GM21423 (cell line): Measurements from ENCODE around the gene OTX2.

Source experiments
- ATAC-seq: cut with Tn5 transposase; IDR thresholded peaks from one replicate; pipeline ENCODE4 v1.9.1; 2021; ENCODE audit warnings: mild to moderate bottlenecking, moderate library complexity; ENCODE audit not compliant: unreplicated experiment

OTX2 gene

GRCh38 chr14:56812364-56813141 is 2.3 kb upstream of the OTX2 start:
- no peak for ATAC-seq

DNA sequence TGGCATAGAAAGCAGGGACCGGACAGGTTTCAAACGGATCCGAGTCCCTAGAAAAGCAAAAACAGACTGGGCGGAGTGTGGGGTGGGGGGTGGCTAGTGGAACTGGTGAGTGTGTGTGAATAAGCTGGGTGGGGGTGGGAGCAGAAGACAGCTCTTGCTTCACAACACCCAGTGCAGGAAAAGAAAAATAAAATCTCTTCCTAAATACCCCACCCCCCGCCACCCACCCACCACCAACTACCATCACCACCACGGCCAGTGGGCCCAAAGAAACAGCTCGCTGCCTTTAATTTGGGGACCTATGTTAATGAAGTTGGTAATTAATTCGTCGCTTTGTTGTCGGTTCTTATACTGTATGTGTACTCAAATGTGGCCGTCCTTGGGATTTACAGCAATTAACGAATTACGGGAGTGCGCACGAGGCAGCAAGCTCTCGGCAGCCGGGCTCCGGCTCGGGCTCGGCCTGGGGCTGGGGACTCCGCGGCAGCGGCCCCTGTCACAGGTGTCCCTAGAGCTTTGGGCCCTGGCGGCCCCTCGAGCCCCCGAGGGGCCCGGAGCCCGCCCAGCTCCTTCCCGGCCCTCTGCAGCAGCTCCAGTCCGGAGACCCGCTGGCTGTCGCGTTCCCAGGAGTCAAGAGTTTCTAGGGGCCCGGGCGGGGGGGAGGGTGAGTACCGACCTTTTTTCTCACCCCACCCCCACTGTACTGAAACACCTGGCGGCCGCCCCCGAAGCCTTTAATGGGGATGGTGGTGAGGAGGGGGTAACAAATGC is 1.5 kb upstream of the OTX2 start:
- ATAC-seq, result no peak

DNA sequence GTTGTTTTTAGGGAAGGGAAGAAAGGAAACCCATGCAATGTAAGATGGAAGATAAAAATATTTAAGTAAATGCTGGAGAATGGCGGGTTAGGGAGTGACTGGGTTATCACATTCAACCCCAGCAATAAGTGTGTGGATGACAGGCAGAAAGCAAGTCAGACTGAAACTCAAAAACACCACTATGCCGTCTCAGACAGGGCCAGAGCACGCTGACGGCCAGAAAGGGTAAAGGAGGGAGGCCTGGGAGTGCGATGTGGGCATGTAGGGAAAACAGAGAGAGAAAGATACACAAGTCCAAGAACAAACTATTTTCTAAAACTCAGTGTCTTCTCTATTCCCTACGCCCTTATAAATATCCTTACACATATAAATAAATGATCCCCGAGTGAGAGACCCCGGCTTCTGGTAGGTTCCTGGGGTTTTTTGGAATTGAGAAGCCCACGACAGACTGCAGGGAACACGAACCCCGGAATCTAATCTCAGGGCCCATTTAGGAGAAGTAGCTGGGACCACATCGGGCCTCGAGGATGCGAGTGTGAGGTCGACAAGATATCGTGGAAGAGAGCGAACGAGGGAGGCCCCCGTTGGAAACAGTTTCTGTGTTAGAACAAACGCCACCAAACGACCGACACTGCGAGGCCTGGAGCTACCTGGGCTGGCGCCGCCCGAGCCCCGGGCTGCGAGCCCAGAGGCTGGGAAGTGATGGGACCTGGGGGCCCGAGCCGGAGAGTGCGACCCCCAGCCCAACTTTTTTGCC is 735 bp upstream of the OTX2 start:
- ATAC-seq, result no peak

DNA sequence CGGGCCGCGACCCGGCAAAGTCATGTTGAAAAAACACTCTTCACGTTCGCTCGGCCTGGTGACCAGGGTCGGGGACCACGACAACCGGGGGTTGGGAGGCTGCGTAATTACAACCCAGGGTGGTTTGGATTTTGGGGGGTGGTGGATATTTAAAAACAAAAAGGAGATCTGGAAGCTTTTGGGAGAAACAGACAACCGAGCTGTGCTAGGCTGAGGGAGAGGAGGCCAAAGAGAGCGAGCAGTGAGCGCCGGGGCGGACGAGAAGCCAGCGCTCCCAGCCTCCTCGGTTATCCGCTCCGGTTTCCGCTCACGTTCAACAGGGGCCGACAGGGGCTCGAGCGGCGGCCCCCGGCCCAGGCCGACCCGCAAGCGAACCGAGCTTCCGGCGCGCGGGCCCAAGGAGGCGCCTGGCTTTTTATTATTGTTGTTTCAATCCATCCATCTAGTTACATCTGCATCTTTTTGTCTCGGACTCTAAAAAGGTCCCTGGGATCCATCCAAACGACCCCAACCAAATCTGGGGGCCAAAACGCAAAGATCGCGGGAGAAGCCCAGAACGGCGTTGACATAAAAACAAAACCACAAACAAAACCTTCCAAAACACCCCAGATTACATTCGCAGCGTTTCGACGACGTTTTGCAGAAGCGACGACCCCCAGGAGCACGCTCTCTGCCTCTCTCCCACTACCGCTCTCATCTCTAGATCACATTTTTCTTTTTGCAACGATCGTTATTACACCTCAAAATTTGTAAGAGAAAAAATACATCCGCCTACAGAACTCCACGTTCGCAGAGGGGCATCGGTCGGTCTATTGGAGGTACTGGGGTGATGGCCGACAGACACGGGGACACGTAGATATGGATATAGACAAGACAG is 771 bp downstream of the OTX2 start:
- ATAC-seq, result no peak

DNA sequence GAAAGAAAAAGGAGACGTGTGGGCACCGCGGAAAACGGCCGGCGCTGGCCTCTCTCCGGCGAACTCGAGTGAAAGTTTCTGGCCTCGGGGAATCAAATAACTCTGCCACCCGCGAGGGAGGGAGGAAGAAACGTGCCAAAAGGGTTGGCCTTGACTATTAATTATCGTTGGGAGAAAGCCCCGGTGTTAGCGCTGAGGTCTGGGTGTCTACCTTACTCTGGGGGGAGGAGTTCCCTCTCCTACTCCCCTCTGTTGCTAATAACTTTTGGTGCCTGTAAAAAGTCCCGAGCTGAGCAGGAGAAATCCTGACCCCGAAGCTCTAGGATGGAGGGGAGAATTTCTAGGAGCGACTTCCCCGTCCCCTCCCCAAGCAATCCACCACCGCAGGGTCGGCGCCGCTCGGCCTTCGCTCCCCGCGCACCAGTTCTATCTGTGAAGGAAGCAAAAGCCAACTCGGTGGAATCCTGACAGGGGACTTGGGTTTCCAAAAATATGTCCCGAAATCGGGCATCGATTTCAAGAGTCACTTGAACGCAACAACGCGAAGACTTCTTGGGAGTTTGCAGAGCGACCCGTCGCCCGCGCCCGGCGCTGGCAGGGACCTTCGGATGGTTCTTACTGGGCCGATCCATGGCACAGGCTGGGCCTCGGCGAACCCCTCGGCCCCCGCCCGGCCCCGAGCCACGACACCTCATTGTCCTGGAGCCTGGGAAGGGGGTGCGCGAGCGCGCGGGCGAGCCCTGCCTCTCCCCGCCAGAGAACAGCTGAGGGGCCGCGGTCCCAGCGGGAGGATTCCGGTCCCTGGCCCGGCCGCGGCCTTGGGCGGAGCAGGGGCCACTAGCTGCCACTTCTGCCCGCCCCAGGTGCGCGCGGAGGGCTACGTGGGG is 1.7 kb downstream of the OTX2 start:
- ATAC-seq, result no peak

DNA sequence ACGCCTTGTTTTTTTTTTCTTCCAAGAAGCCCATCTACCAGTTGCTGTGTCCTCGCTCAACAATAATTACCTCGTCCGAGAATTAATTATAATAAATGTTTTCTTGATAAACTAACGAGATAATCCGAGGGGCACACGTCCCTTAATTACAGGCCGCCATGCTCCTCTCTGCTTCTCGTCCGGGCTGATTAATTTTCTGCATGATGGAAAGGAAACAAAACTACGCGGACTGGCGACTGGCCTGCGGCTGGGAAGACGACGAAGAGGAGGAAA is 2.2 kb downstream of the OTX2 start:
- no peak for ATAC-seq

- no peak for ATAC-seq
Observed at GRCh38 chr14:56807386-56808109, 2.7 kb downstream of the OTX2 start.

DNA sequence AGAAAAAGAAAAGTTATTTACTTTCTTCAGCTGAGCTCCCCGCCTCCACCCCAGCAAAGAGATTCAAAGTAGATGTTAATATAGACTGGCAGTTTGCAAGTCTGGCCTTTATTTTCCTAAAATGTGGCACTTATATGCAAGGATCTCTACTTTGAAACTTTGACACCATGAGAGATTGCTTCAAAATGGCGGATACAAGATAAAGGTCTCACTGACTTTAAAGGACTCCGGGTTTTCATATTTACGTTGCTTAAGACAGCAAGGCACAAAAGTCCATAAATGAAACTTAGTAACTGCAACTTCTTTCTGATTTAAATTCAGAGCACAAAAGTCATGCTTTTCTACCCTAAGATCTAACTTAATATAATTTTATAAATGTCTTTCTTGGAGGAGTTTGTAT is 3.5 kb downstream of the OTX2 start:
- ATAC-seq, result no peak

DNA sequence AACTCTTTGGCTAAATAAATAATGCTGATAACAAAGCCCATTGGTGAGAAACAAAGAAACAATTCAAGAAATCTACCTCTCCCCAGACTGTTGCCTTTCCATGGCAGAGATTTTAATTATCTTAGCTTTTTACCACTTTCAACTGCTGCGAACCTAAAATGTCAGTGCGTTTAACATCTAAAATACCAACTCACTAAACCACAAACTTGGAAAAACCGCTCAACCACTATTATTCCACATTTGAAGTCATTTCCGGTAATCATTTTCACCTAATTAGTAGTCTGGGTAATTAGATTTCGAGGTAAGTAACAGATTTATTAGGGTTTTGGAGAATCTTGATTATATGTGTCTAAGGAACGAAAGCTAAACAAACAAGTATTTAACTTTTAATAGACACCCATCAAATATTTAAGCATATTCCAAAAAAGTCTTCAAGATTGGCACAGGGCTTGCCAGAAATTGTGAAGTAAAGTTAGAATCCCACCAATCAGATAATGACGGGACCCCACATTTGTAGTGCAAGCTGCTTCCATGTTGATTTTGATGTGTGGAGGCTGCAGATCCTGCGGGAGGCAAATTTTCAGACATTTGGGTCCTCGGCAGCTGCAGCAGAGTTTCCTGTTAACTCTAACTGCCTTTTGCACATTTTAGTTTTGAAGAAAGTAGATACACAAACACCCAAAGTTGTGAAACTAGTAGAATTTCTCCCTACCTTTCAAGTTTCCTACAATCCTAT is 4.1 kb downstream of the OTX2 start:
- no peak for ATAC-seq

DNA sequence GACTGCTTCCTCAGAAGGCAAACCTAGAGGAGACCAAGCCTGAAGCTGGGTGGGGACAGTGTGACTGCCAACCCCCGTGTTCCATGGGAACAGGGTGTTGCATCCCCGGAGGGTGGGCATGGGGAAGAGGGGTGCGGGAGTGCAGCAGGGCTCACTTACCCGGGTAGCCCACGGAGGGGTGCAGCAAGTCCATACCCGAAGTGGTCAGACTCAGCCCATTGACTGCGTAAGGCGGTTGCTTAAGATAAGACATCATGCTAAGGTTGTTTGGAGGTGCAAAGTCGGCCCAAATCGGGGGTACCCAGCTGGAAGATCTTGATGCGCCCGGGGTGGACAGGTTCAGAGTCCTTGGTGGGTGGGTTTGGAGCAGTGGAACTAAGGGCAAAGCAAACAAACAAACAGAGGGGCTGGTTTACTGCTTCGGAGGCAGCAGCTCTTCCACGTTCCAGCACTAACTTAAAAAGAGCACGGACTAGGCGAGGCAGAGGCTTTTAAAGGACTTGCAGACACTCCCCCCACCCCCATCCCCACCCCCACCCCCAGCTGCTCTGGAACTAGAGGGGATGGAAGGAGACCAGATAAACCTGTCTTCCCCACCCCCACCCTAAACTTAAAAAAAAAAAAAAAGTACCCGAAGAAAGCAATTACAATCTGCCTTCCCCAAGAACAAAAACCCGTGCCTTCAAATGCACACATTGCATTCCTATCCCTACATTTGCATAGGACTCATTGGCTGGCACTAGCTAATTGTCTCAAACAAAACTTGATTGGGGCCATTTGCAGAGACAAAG is 4.9 kb downstream of the OTX2 start:
- no peak for ATAC-seq

- no peak for ATAC-seq
Observed at GRCh38 chr14:56803816-56804535, 6.3 kb downstream of the OTX2 start.

DNA sequence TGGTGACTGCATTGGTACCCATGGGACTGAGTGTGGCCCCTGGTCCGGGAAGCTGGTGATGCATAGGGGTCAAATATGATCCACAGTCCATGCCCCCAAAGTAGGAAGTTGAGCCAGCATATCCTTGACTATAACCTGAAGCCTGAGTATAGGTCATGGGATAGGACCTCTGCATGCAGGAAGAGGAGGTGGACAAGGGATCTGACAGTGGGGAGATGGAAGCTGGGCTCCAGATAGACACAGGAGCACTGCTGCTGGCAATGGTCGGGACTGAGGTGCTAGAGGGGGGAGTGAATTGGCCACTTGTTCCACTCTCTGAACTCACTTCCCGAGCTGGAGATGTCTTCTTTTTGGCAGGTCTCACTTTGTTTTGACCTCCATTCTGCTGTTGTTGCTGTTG is 8.4 kb downstream of the OTX2 start:
- ATAC-seq, result no peak

DNA sequence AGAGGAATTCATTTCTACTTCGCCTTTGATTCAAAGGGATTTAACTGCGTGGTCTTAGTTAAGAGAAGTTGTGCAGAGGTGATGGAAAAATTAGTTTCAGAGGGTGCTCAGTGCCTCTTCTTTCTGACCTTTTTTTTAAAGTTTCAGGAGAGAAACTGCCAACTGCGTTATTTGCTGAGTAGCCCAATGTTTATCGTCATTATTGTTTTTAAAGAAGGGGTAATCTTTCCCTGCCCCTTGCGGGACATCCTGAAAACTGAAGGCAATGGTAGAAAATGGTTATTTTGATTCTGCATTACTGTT is 11.0 kb downstream of the OTX2 start:
- ATAC-seq, result no peak

- no peak for ATAC-seq
Observed at GRCh38 chr14:56798447-56799342, 11.6 kb downstream of the OTX2 start.

GRCh38 chr14:56797569-56798446 is 12.5 kb downstream of the OTX2 start:
- no peak for ATAC-seq
